Activated T-helper 1 cell treated with anti-CD3 and anti-CD28 coated beads, Interleukin-12 subunit alpha, Interleukin-12 subunit beta, Interleukin-2, Interleukin-4 antibody, amounts not matched to agents 30 ng/mL and 10 ng/mL and 1 ng/mL, durations not matched to agents 14 hours and 24 hours and 36 hours (primary cell): ENCODE data around the gene TAF4B. TPM values are rescaled to one million over a fixed set of nuclear protein-coding genes. Genes with fewer than 3 reads are reported as not detected.
"Not testable (repeated sequence)": the region's sequence is repeated elsewhere in the genome, so short reads cannot be mapped to it uniquely, and the experiment has no call there.

Source experiments
- DNase-seq: peaks from one replicate; pipeline ENCODE4 v3.0.0; 2021; ENCODE audit warnings: low spot score
- H3K27ac Mint-ChIP-seq: one replicate; pipeline ENCODE4 v1.8.0; 2021; ENCODE audit warnings: mild to moderate bottlenecking, mixed read lengths
- H3K27me3 Mint-ChIP-seq: one replicate; pipeline ENCODE4 v1.8.0; 2022; ENCODE audit warnings: mild to moderate bottlenecking, moderate library complexity, mixed read lengths; ENCODE audit not compliant: insufficient read depth
- H3K36me3 Mint-ChIP-seq: one replicate; pipeline ENCODE4 v1.8.0; 2021; ENCODE audit warnings: low read depth, mixed read lengths
- H3K4me1 Mint-ChIP-seq: one replicate; pipeline ENCODE4 v1.8.0; 2021; ENCODE audit warnings: low read depth, mixed read lengths
- H3K4me3 Mint-ChIP-seq: one replicate; pipeline ENCODE4 v1.8.0; 2021; ENCODE audit warnings: mild to moderate bottlenecking, moderate library complexity, mixed read lengths
- H3K9me3 Mint-ChIP-seq: one replicate; pipeline ENCODE4 v1.8.0; 2021; ENCODE audit warnings: mixed read lengths
- intact Hi-C: fragments of 100-400 bp; cut with micrococcal nuclease; formaldehyde crosslinking; loops from one replicate; pipeline ENCODE4 v1.15.1; 2024
- total RNA-seq: library from RNA; stranded (reverse); gene quantifications from 2 replicates; pipeline ENCODE4 v1.2.3, GENCODE V29; 2022

The TAF4B gene
- total RNA-seq, 1 donor from 2014 or later: 17.0 TPM

DNA sequence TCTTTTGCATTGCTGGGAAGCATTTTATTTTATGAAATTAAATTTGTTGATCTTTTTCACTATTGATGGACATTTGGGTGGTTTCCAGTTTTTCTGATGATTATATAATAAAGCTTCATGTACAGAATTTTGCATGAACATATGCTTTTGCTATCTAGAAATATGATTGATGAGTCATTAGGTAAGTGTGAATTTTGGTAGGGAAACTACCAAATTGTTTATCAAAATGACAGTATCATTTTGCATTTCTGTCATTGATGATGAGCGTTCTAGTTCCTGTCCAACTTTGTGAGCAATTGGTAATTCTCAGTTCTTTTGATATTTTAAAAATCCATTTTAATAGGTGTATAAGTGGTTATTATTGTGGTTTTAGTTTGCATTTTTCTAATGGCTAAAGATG lies 67.7 kb downstream of the TAF4B start:
- Mint-ChIP-seq H3K4me3 (no peak overlapping the region), H3K4me1 (no peaks in the 10 kb centered on the region), H3K9me3 (no peaks in the 10 kb centered on the region), H3K27me3 (no peaks in the 10 kb centered on the region), H3K27ac (no peak overlapping the region), H3K36me3 (peaks cover 6% of the 10 kb centered on the region)
- DNase-seq: no peak
- intact Hi-C loops: no loop called here

DNA sequence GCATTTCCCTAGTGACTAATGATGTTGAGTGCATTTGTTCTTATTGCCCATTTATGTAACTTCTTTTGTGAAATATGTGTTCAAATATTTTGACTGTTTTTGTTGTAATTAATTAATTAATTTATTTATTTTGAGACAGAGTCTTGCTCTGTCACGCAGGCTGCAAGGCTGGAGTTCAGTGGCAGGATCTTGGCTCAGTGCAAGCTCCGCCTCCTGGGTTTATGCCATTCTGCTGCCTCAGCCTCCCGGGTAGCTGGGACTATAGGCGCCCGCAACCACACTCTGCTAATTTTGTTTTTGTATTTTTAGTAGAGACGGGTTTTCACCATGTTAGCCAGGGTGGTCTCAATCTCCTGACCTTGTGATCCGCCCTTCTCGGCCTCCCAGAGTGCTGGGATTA lies 71.9 kb downstream of the TAF4B start:
- intact Hi-C loops: no loop called here
- no peak overlapping the region for H3K4me3 Mint-ChIP-seq
- no peaks in the 10 kb centered on the region for H3K4me1 Mint-ChIP-seq
- no peaks in the 10 kb centered on the region for H3K9me3 Mint-ChIP-seq
- no peak overlapping the region for H3K27ac Mint-ChIP-seq
- H3K27me3 Mint-ChIP-seq: no peaks in the 10 kb centered on the region
- H3K36me3 Mint-ChIP-seq: no peaks in the 10 kb centered on the region
- DNase-seq: no peak

DNA sequence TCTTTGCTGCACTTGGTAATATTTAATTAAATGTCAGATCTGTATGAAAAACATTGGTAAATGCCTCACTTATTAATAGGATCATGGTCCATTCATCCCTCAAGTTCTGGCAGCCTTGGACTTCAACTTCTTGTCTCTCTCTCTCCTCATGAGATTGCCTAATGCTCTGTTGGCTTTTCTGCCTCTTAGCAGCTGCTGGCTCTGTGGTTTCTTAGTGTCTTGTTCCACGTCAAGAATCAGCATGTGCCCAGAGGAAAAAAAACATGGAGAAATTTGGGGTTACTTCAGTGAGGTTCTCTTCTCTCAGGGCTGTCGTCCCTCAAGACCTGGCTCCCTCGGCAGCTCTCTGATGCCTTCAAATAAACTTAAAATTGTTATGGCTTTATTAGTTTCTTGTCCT lies 75.4 kb downstream of the TAF4B start:
- no peak for DNase-seq
- Mint-ChIP-seq H3K27ac (no peak overlapping the region), H3K4me1 (no peaks in the 10 kb centered on the region), H3K36me3 (peaks cover 2% of the 10 kb centered on the region), H3K4me3 (no peak overlapping the region), H3K27me3 (no peaks in the 10 kb centered on the region), H3K9me3 (no peaks in the 10 kb centered on the region)
- intact Hi-C loops: no loop called here

DNA sequence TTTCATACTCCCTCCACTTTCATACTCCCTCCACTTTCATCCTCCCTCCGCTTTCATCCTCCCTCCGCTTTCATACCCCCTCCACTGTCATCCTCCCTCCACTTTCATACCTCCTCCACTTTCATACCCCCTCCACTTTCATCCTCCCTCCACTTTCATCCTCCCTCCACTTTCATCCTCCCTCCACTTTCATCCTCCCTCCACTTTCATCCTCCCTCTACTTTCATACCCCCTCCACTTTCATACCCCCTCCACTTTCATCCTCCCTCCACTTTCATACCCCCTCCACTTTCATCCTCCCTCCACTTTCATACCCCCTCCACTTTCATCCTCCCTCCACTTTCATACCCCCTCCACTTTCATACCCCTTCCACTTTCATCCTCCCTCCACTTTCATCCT lies 77.0 kb downstream of the TAF4B start:
- H3K4me1 Mint-ChIP-seq, H3K36me3 Mint-ChIP-seq, H3K4me3 Mint-ChIP-seq, H3K9me3 Mint-ChIP-seq, DNase-seq, intact Hi-C loops, H3K27ac Mint-ChIP-seq, H3K27me3 Mint-ChIP-seq: not testable (repeated sequence)

DNA sequence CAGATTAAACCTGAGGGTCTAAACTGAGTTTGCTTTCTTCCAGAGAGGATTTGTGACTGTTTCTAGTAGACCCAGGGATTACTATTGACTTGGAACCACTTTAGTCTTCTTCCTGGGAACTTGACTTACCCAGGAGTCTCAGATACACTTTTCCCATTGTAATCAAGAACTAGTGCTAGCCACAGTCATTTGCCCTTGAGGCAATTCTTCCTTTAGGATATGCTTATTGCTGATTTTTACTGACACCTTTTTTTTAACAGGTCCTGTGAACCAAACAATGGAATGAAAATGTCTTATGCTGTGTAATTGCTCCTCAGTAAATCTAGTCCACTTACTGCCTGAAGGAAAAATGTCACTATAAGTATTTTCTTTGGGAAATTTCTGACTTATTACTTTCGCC lies 78.3 kb downstream of the TAF4B start:
- H3K4me1 Mint-ChIP-seq: no peaks in the 10 kb centered on the region
- H3K9me3 Mint-ChIP-seq: no peaks in the 10 kb centered on the region
- intact Hi-C loops: no loop called here
- no peaks in the 10 kb centered on the region for H3K27me3 Mint-ChIP-seq
- no peak overlapping the region for H3K27ac Mint-ChIP-seq
- no peak for DNase-seq
- H3K36me3 Mint-ChIP-seq: peaks cover 2% of the 10 kb centered on the region
- H3K4me3 Mint-ChIP-seq: no peak overlapping the region

DNA sequence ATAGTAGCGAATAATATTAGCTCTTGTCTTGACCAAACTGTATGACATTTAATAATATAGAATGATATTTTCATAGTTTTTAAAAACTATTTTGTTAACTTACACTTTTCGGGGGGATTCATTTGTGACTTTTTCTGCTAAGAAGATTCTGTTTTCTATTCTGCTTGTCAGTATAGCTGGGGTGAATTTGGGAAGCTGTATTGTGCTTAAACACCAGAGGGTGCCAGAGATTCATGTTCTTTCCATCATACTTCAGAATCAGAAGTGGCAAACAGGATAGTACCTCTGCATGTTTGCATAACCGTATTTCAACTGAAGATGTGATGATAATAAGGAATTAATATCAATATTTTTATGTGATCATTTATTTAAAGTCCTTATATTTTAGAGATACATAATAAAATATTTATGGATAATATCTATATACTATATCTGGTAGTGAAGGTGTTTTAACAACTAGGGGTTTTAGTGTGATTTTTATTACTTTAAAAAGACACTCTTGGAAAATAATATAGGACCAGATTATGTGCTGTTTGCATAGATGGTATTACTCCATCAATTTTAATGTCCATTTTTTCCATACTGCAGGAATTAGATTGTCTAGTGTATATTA lies 81.0 kb downstream of the TAF4B start:
- no peak for DNase-seq
- H3K27me3 Mint-ChIP-seq: no peaks in the 10 kb centered on the region
- no peaks in the 10 kb centered on the region for H3K4me1 Mint-ChIP-seq
- H3K36me3 Mint-ChIP-seq: peaks cover 2% of the 10 kb centered on the region
- H3K27ac Mint-ChIP-seq: no peak overlapping the region
- intact Hi-C loops: loop anchor here (1.0 to 5.0 kb wide), 2 partner anchors 75 to 342 kb away; no protein-coding TSS in a partner anchor
- H3K9me3 Mint-ChIP-seq: no peaks in the 10 kb centered on the region
- no peak overlapping the region for H3K4me3 Mint-ChIP-seq

DNA sequence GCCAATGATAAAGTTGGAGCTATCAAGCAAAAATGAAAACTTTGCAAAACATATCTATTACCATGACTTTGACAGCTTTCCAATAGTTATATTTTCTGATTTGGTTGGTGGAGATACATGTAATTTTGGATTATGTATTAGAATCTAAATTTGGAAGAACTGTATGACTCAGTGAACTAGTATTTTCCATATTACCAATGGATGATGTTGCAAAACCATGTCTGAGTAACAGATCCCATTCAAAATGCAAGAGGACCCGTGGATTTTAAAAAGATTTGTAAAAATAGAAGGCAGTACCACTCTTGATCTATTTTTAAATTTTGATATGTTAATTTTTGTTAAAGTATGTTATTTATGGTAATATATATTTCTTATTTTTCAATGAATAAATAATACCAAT lies 83.0 kb downstream of the TAF4B start:
- Mint-ChIP-seq H3K27ac (no peak overlapping the region), H3K4me3 (no peak overlapping the region), H3K4me1 (no peaks in the 10 kb centered on the region), H3K27me3 (no peaks in the 10 kb centered on the region), H3K9me3 (no peaks in the 10 kb centered on the region), H3K36me3 (peaks cover 3% of the 10 kb centered on the region)
- intact Hi-C loops: loop anchor here (5.0 kb wide), 1 partner anchor 73 kb away; no protein-coding TSS in a partner anchor
- DNase-seq: no peak

DNA sequence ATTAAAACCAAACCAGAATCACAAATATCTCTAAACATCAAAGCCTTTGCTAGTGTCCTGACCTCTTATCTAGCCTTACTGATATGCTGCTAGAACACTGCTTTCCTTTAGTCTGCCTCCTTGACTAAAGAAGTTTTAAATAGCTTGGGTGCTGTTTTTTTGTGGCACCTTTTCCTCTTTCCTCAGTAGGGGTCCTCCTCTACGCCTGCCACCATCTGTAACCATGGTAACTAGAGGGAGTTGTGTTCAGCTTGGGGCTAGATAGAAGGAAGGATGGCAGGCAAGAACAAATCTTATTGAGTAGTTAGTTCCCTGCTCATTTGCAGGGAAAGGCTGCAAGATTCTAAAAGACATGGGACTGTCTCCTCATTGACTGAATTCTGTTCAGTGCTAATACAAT lies 86.0 kb downstream of the TAF4B start:
- Mint-ChIP-seq H3K4me3 (no peak overlapping the region), H3K36me3 (peaks cover 5% of the 10 kb centered on the region), H3K27ac (no peak overlapping the region)

DNA sequence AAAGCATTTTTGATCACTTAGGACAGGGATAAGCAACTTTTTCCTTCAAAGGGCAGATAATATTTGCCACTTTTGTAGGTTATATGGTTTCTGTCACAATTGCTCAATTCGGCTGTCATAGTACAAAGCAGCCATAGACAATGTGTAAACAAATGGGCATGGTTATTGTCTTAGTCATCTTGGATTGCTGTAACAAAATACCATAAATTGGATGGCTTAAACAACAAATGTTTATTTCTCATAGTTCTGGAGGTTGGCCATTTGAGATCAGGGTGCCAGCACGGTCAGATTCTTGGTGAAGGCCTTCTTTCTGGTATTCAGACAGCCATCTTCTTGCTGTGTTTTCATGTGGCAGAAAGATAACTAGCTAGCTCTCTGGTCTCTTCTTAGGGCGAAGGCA lies 91.2 kb downstream of the TAF4B start:
- no peaks in the 10 kb centered on the region for H3K9me3 Mint-ChIP-seq
- H3K27ac Mint-ChIP-seq: no peak overlapping the region
- intact Hi-C loops: no loop called here
- DNase-seq: no peak
- H3K36me3 Mint-ChIP-seq: peaks cover 5% of the 10 kb centered on the region
- no peaks in the 10 kb centered on the region for H3K27me3 Mint-ChIP-seq
- H3K4me3 Mint-ChIP-seq: no peak overlapping the region
- H3K4me1 Mint-ChIP-seq: no peaks in the 10 kb centered on the region

More for the DNA sequence above, 86.0 kb downstream of the TAF4B start:
- intact Hi-C loops: no loop called here
- no peak for DNase-seq
- Mint-ChIP-seq H3K27me3 (no peaks in the 10 kb centered on the region), H3K4me1 (no peaks in the 10 kb centered on the region), H3K9me3 (no peaks in the 10 kb centered on the region)

DNA sequence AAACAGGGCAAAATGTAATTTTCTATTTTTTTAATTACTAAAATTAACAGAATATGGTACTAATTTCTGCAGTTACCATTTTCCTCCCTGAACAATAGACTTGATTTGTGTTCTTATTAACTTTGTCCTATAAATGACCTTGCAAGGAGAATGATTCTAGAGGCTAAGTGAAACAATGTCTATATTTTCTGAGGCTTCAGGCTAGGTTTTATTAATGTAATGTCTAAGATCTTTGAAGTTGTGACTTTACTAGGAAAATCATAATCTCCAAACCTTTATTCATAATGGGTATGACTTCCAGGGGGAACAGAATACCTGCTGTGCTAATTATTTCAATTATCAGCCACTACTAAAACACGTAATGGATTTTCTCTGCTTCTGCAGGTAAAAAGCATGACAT lies 94.4 kb downstream of the TAF4B start:
- intact Hi-C loops: no loop called here
- Mint-ChIP-seq H3K27ac (no peak overlapping the region), H3K4me3 (no peak overlapping the region), H3K4me1 (peaks cover 5% of the 10 kb centered on the region), H3K36me3 (peaks cover 12% of the 10 kb centered on the region), H3K27me3 (no peaks in the 10 kb centered on the region), H3K9me3 (no peaks in the 10 kb centered on the region)
- DNase-seq: no peak

DNA sequence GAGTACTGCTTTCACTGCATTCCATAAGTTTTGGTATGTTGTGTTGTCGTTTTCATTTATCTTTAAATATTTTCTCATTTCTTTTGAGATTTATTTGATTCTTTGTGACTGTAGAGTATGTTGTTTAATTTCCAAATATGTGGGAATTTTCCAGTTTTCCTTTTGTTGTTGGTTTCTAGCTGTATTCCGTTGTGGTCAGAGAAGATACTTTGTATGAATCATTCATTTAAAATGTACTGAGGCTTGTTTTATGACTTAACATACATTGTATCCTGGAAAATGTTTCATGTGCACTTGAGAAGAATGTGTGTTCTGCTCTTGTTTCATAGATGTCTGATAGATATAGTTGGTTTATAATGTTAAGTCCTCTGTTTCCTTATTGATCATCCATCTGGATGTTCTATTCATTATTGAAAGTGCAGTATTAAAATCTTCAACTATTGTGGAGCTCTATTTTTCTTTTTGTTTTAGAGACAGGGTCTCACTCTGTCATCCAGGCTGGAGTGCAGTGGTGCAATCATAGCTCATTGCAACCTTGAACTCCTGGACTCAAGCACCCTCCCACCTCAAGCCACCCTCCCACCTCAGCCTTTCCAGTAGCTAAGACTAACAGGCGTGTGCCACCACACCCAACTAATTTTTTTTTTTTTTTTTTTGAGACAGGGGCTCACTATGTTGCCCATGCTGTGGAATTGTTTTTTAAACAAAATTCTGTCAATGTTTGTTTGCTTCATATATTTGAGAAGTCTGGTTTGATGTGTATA lies 96.8 kb downstream of the TAF4B start:
- intact Hi-C loops: no loop called here

DNA sequence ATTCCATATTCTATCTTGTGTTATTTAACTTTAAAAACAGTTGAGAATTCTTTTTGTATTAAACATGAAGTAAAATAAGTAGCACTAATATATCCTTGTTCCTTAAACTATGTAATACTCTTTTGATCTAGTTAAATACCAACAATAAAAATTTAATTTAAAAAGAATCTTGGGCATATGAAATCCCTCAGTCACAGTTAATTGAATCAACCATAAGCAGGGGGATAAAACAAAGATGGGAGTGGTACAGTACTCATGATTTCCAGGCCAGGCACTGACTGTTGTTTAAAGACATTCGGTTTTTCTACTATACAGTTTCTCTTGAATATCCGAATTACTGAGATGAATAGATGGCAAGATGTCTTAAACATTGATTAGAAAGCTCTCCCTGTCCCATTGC lies 99.5 kb downstream of the TAF4B start:
- H3K36me3 Mint-ChIP-seq: peaks cover 15% of the 10 kb centered on the region
- no peaks in the 10 kb centered on the region for H3K27me3 Mint-ChIP-seq
- H3K4me3 Mint-ChIP-seq: no peak overlapping the region
- intact Hi-C loops: no loop called here
- no peak for DNase-seq
- peaks cover 5% of the 10 kb centered on the region for H3K4me1 Mint-ChIP-seq
- no peaks in the 10 kb centered on the region for H3K9me3 Mint-ChIP-seq
- no peak overlapping the region for H3K27ac Mint-ChIP-seq

More for the DNA sequence above, 96.8 kb downstream of the TAF4B start:
- DNase-seq: no peak
- H3K9me3 Mint-ChIP-seq: no peaks in the 10 kb centered on the region
- peaks cover 15% of the 10 kb centered on the region for H3K36me3 Mint-ChIP-seq
- H3K27ac Mint-ChIP-seq: no peak overlapping the region
- H3K4me1 Mint-ChIP-seq: peaks cover 5% of the 10 kb centered on the region
- H3K4me3 Mint-ChIP-seq: no peak overlapping the region
- H3K27me3 Mint-ChIP-seq: no peaks in the 10 kb centered on the region

DNA sequence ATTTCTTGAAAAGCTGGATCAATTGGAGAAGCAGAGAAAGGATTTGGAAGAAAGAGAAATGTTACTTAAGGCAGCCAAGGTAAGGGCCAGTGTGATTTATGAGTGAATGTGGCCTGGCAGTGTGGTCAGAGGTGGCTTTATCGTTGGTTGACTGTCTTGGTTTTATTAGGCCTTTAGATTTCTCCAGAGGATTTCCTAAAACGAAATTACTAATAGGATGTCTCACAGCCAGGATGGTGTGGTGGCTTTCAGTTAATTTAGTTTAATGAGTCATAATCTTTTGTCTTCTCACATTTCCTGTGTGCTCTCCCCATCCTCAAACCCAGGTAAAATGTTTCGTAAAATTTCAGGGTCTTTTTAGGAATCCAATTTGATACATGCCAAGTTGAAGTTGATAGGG lies 100.8 kb downstream of the TAF4B start:
- no peaks in the 10 kb centered on the region for H3K9me3 Mint-ChIP-seq
- no peak overlapping the region for H3K27ac Mint-ChIP-seq
- intact Hi-C loops: no loop called here
- no peak for DNase-seq
- peaks cover 5% of the 10 kb centered on the region for H3K4me1 Mint-ChIP-seq
- no peaks in the 10 kb centered on the region for H3K27me3 Mint-ChIP-seq
- no peak overlapping the region for H3K4me3 Mint-ChIP-seq
- H3K36me3 Mint-ChIP-seq: peaks cover 15% of the 10 kb centered on the region
